ENCODE results near the gene SLC39A5. TPM values are rescaled to one million over a fixed set of nuclear protein-coding genes. Genes with fewer than 3 reads are reported as not detected.

The SLC39A5 gene
- total and polyA plus RNA-seq, 2 of the 8 experiments (the other 6 are each of a cell fraction or from before 2014, with no cell fraction given) = 0.27 TPM; not detected in 1

- Histone ChIP-seq H3K36me3 (ENCODE audit: control insufficient read depth in 2 of 4, insufficient read depth in 4 of 4, low read length in 3 of 4) (peaks cover 15 to 63% (median 43%) of the 10 kb centered on the region in 4 experiments), H3K18ac (ENCODE audit: extremely low read depth, low read length) (no peak overlapping the region), H3K23me2 (ENCODE audit: low read depth, low read length) (no peaks in the 10 kb centered on the region), H4K20me1 (replicated peaks in 1 of 2; ENCODE audit: control insufficient read depth in 1 of 2, insufficient read depth in 2 of 2, low read length in 2 of 2) (peaks cover 0 to 5% of the 10 kb centered on the region in 2 experiments), H3K79me1 (ENCODE audit: low read depth, low read length) (no peaks in the 10 kb centered on the region), H2AK5ac (ENCODE audit: low read depth, low read length) (no peak overlapping the region), H3K14ac (ENCODE audit: insufficient read length) (no peak overlapping the region), H3K9me3 (ENCODE audit: insufficient read depth in 2 of 2, low read depth in 1 of 2, low read length in 1 of 2) (no peaks in the 10 kb centered on the region), H4K8ac (ENCODE audit: extremely low read depth, insufficient read depth, low read length) (no peak overlapping the region), H2BK12ac (ENCODE audit: low read depth, low read length) (no peak overlapping the region), H3K4me1 (replicated peaks in 1 of 4; ENCODE audit: control insufficient read depth in 3 of 4, insufficient read depth in 4 of 4, low read length in 3 of 4) (peaks cover 0 to 2% (median 0%) of the 10 kb centered on the region in 4 experiments; a peak in 2 of 7 replicates), H3K27me3 (replicated peaks in 1 of 4; ENCODE audit: control insufficient read depth in 3 of 4, extremely low read depth in 1 of 4, insufficient read depth in 3 of 4, low read length in 3 of 4) (no peaks in the 10 kb centered on the region), H2BK15ac (ENCODE audit: low read length) (no peak overlapping the region), H3K79me2 (ENCODE audit: control insufficient read depth in 1 of 2, insufficient read depth in 2 of 2, low read length in 2 of 2) (no peaks in the 10 kb centered on the region), H2BK20ac (ENCODE audit: low read length) (no peak overlapping the region), H4K91ac (replicated peaks; ENCODE audit: insufficient read length, low read length) (no peak overlapping the region), H3K9ac (replicated peaks in 1 of 4; ENCODE audit: extremely low read depth in 1 of 4, low read depth in 3 of 4, low read length in 3 of 4) (no peak overlapping the region), H3K56ac (replicated peaks; ENCODE audit: insufficient read length, low read depth, low read length) (no peak overlapping the region), H3K4me3 (ENCODE audit: extremely low read depth in 1 of 4, insufficient read depth in 2 of 4, low read depth in 3 of 4, low read length in 4 of 4) (no peak overlapping the region), H3K23ac (ENCODE audit: insufficient read length) (no peak overlapping the region), H4K5ac (ENCODE audit: insufficient read length, low read depth, low read length) (no peak overlapping the region), H3K4me2 (ENCODE audit: insufficient read depth in 1 of 2, low read depth in 2 of 2, low read length in 2 of 2) (no peak overlapping the region), H3K4ac (replicated peaks; ENCODE audit: insufficient read length, low read depth, low read length) (no peak overlapping the region), H2BK120ac (replicated peaks; ENCODE audit: low read depth, low read length) (no peak overlapping the region), H2BK5ac (ENCODE audit: low read depth, low read length) (no peak overlapping the region), H3K27ac (ENCODE audit: low read depth, low read length) (no peak overlapping the region), H2AFZ (ENCODE audit: low read length) (no peak overlapping the region)
- POLR2A ChIA-PET (ENCODE audit: partially characterized antibody) = interaction anchor here (1.0 kb wide), 1 partner anchor 21 kb away, joined by 3 read pairs; no protein-coding TSS in a partner anchor
- DNase-seq (ENCODE audit: low read depth in 1 of 2, low spot score in 2 of 2) = no peak
- FAIRE-seq = no peak
- WGBS, 2 experiments (ENCODE audit: extremely low coverage in 1 of 2, insufficient coverage in 1 of 2, insufficient read length in 1 of 2, insufficient replicate concordance in 2 of 2, low coverage in 1 of 2, low lambda C conversion rate in 2 of 2, missing lambda C conversion rate in 1 of 2) = 96% methylated on average over 13 of the region's 13 CpGs; no CpG with 5 or more reads in 1 of the 2 experiments
- CTCF ChIA-PET (ENCODE audit: partially characterized antibody) = interaction anchor here (0.7 kb wide), 1 partner anchor 21 kb away, joined by 3 read pairs; the partner anchor contains the start of gene RNF41
- no peak for TF ChIP-seq BCL11A (IDR thresholded peaks at IDR 0.05; ENCODE audit: low read depth in 2 of 2, low read length in 2 of 2)
- no peak for TF ChIP-seq SIRT6 (IDR thresholded peaks at IDR 0.05; ENCODE audit: low read length)
- no peak for TF ChIP-seq TEAD4 (IDR thresholded peaks at IDR 0.05; ENCODE audit: low read depth, low read length)
- no peak for TF ChIP-seq CHD2 (IDR thresholded peaks at IDR 0.05; ENCODE audit: low read length)
- no peak for TF ChIP-seq TCF12 (IDR thresholded peaks at IDR 0.05; ENCODE audit: low read depth, low read length)
- TF ChIP-seq SRF (IDR thresholded peaks at IDR 0.05; ENCODE audit: low read depth, low read length) = no peak
- TF ChIP-seq JUN (IDR thresholded peaks at IDR 0.05; ENCODE audit: low read depth, low read length) = no peak
- TF ChIP-seq USF2 (IDR thresholded peaks at IDR 0.05; ENCODE audit: low read length) = no peak
- no peak for TF ChIP-seq ATF2 (IDR thresholded peaks at IDR 0.05; ENCODE audit: low read length)
- TF ChIP-seq RAD21 (IDR thresholded peaks at IDR 0.05 in 1 of 2, conservative IDR thresholded peaks at IDR 0.05 in 1 of 2; ENCODE audit: low read depth in 2 of 2, low read length in 2 of 2) = no peak
- no peak for TF ChIP-seq SUZ12 (IDR thresholded peaks at IDR 0.05; ENCODE audit: low read length)
- no peak for TF ChIP-seq TBP (IDR thresholded peaks at IDR 0.05; ENCODE audit: low read depth, low read length)
Measured at GRCh38 chr12:56242986-56243385, 13.1 kb downstream of the SLC39A5 start.
